HUES48 (cell line): ENCODE measurements around the gene DDX11.
"Not testable (repeated sequence)": the region's sequence is repeated elsewhere in the genome, so short reads cannot be mapped to it uniquely, and the experiment has no call there.

Experiments used
- H3K27ac ChIP-seq: one replicate; pipeline ENCODE4 v1.7.0; 2013; ENCODE audit warnings: low read depth, low read length, inconsistent platforms
- H3K27me3 ChIP-seq: 2 replicates; pipeline ENCODE4 v1.6.1; 2013; ENCODE audit warnings: mild to moderate bottlenecking, low read length; ENCODE audit not compliant: control insufficient read depth, insufficient read depth
- H3K36me3 ChIP-seq: 2 replicates; pipeline ENCODE4 v1.6.1; 2013; ENCODE audit warnings: low read length; ENCODE audit not compliant: control insufficient read depth, insufficient read depth
- H3K4me1 ChIP-seq: 2 replicates; pipeline ENCODE4 v1.6.1; 2013; ENCODE audit warnings: mild to moderate bottlenecking, low read length; ENCODE audit not compliant: control insufficient read depth, insufficient read depth
- H3K4me3 ChIP-seq: 2 replicates; pipeline ENCODE4 v1.5.1; 2013; ENCODE audit warnings: mild to moderate bottlenecking, low read depth, low read length
- H3K9ac ChIP-seq: 2 replicates; pipeline ENCODE4 v1.6.1; 2013; ENCODE audit warnings: mild to moderate bottlenecking, low read depth, low read length, moderate library complexity
- H3K9me3 ChIP-seq: 2 replicates; pipeline ENCODE4 v1.6.1; 2013; ENCODE audit warnings: low read length; ENCODE audit not compliant: control insufficient read depth, insufficient read depth

Gene DDX11

DNA sequence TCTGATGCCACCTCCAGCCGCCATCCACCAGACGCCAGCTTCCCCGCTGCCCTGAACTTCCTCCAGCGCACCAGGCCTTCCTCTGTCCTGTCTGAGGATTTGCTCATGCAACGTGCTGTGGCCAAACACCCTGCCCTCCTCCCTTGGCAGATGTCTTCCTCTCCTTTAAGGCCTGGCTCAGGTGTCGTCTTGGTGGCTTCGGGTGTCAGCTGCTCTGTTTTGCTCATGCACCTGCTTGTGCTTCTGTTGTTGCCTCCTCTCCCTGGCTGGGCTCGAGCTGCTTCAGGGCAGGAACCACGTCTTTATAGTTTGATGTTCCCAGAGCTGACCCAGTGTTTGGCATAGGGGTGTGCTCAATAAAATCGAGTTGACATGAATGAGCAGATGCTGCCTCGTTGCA is 12.4 kb downstream of the DDX11 start:
- H3K4me1 ChIP-seq, H3K9me3 ChIP-seq, H3K4me3 ChIP-seq, H3K27ac ChIP-seq, H3K27me3 ChIP-seq, H3K9ac ChIP-seq: not testable (repeated sequence)
- H3K36me3 ChIP-seq, result peaks cover 73% of the 10 kb centered on the region

DNA sequence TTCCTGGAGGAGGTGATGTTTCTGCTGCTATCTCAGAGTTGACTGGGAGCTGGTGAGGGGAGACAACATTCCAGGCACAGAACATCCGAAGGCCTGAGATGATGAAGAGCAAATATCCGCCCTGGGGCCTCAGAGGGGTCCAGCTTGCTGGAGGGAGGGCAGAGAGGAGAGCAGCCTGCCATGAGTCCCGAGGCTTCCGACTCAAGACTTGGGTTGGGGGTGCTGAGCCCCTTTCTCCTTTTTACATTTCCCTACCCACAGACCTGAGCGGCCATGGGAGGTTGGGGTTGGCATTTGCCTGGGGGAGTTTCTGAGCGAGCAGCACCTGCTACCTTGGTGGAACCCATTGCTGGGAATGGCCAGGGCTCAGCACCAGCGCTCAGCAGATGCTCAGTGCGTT is 13.8 kb downstream of the DDX11 start:
- not testable (repeated sequence) for H3K27me3 ChIP-seq, H3K4me3 ChIP-seq, H3K9ac ChIP-seq, H3K4me1 ChIP-seq, H3K27ac ChIP-seq, H3K9me3 ChIP-seq
- H3K36me3 ChIP-seq, result peaks cover 77% of the 10 kb centered on the region

DNA sequence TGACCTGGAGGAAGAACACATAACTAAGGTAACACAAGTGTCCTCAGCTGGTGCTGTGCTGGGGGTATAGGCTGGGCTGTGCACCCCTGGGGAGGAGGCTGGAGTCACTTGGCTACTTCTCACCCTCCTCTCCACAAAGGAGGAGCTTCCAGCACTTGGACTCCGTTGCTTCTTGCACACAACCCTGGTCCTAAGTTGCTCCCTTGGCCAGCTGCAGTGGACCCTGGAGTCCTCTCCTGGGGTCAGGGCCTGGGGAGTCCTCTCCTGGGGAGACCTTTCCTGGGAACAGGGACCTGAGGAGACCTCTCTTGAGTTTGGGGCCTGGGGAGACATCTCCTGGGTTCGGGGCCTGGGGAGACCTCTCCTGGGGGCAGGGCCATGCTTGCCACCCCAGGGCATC is 14.3 kb downstream of the DDX11 start:
- H3K4me3 ChIP-seq, H3K27ac ChIP-seq, H3K9ac ChIP-seq, H3K9me3 ChIP-seq, H3K27me3 ChIP-seq, H3K4me1 ChIP-seq: not testable (repeated sequence)
- H3K36me3 ChIP-seq, result peaks cover 78% of the 10 kb centered on the region

DNA sequence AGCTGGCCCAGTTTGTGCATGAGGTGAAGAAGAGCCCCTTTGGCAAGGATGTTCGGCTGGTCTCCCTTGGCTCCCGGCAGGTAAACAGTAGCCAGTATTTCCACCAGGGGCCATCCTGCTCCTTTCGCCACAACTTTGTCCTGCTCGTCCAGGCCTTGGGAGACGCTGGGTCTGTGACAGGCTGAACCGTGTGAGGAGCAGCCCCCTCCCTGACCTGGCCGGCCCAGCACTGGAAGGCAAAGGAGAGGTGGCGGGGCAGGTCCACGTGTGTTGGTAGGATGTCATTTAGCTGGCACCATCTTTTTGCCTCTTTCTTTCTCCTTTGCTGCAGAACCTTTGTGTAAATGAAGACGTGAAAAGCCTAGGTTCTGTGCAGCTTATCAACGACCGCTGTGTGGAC is 15.4 kb downstream of the DDX11 start:
- peaks cover 73% of the 10 kb centered on the region for H3K36me3 ChIP-seq
- no peak overlapping the region for H3K9ac ChIP-seq
- no peak overlapping the region for H3K4me3 ChIP-seq
- H3K9me3 ChIP-seq, result no peaks in the 10 kb centered on the region
- no peak overlapping the region for H3K27ac ChIP-seq
- no peaks in the 10 kb centered on the region for H3K27me3 ChIP-seq
- no peaks in the 10 kb centered on the region for H3K4me1 ChIP-seq

DNA sequence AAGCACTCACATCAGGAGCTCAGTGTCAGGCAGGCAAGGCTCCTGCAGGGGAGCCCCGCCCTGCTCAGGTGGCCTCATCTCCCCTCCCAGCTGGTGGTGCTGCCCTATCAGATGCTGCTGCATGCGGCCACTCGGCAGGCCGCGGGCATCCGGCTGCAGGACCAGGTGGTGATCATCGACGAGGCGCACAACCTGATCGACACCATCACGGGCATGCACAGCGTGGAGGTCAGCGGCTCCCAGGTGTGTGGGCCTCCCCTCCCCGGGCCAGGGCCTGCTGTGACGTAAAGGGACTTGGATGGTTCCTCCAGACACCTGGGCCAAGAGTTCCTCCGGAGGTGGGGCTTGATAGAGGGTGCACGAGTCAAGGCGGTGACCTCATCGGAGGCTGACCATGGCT is 18.0 kb downstream of the DDX11 start:
- not testable (repeated sequence) for H3K4me3 ChIP-seq, H3K9ac ChIP-seq, H3K27ac ChIP-seq, H3K4me1 ChIP-seq, H3K9me3 ChIP-seq, H3K27me3 ChIP-seq
- peaks cover 69% of the 10 kb centered on the region for H3K36me3 ChIP-seq

DNA sequence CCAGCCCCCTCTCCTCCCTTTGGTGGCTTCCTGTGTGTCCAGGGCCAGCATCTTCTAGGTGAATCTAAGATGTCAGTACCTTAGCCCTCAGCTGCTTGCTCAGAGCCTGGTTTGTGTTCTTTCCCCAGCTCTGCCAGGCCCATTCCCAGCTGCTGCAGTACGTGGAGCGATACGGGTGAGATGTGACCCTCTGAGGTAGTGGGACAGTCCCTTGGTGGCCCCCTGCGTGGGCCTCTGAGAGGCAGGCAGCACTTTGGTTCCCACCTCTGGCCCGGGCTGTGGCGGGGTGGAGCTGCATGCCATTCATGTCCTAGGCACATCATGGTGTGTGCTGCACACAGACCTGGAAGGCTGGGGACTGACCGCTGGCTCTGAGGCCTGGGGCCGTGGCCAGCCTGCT is 19.1 kb downstream of the DDX11 start:
- H3K9me3 ChIP-seq, H3K27ac ChIP-seq, H3K9ac ChIP-seq, H3K4me3 ChIP-seq, H3K27me3 ChIP-seq, H3K4me1 ChIP-seq: not testable (repeated sequence)
- peaks cover 67% of the 10 kb centered on the region for H3K36me3 ChIP-seq

DNA sequence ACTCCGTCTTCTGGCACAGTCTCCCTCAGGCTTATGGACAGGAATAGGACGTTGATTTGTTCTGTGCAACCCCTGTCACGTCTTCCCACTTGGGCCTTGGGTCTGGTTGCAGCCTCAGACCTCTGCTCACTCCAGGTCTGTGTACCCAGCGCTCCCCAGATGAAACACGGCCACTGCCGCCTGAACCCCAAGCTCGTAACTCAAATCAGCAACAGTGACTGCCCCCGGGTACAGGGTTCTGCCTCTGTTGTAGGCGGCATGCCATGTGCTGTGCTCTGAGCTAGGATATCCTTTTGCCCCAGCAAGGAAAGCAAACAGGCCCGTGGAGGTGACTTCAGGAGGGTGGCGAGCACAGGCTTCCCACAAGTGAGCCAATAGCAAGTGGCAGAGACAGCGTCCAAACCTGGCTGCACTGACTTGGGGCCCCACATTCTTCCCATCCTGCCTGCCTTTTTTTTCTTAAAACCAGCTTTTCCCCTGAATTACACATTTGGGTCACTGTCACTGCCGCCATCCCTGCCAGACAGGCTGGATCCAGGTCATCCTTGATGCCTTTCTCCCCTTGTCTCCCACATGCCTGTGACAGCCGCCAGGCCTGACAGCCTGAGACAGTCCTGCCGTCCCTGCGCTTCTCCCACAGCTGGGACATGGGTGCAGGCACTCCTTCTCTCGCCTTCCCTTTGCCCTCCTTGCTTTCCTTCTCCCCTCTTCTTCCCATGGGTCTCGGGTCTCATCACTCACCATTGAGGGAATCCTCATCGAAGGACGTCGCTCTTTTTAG is 21.6 kb downstream of the DDX11 start:
- H3K9me3 ChIP-seq, H3K9ac ChIP-seq, H3K4me3 ChIP-seq, H3K27me3 ChIP-seq, H3K27ac ChIP-seq, H3K4me1 ChIP-seq: not testable (repeated sequence)
- H3K36me3 ChIP-seq, result peaks cover 51% of the 10 kb centered on the region

DNA sequence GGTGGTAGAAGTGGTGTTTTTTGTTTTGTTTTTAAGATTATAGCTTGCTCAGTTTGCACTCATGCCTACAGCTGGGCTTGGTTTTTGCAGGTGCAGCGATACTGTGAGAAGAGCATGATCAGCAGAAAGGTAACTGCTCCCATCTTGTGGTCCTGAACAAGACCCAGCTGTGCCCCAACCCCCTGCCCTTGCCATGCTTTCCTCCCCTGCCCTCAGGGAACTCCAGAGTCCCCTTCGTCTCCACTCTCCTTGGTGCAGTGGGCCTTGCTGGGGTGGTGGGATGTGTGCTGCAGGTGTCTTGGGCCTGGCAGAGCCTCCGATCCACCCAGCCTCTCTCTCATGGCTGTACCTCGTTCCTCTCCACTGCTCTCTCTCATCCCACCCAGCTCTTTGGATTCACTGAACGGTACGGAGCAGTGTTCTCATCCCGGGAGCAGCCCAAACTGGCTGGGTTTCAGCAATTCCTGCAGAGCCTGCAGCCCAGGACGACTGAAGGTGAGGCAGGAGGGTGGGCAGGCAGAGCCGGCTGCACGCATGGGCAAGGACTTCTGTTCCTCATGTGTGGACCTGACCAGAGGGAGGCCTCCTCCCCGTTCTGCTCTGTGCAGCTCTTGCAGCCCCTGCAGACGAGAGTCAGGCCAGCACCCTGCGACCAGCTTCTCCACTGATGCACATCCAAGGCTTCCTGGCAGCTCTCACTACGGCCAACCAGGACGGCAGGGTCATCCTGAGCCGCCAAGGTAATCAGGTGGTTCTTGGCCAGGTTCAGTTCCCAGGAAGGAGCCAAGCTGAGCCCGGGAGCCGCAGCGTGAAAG is 22.8 kb downstream of the DDX11 start:
- not testable (repeated sequence) for H3K4me3 ChIP-seq, H3K9me3 ChIP-seq, H3K27ac ChIP-seq, H3K4me1 ChIP-seq, H3K27me3 ChIP-seq, H3K9ac ChIP-seq
- peaks cover 53% of the 10 kb centered on the region for H3K36me3 ChIP-seq

DNA sequence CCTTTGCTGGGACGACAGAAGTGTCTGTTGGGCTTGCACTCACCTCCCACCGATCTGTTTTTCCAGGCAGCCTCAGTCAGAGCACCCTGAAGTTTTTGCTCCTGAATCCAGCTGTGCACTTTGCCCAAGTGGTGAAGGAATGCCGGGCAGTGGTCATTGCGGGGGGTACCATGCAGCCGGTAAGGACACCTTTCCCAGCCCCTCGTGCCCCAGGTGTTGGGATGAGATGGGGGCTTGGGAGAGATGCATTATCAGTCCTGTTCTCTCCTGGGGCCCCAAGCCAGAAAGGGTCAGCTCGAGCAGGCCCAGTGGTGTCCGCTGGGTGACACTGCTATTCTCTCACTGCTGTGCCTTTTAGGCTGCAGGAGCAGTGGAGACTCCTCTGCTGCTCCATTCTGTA is 24.2 kb downstream of the DDX11 start:
- peaks cover 49% of the 10 kb centered on the region for H3K36me3 ChIP-seq
- H3K4me3 ChIP-seq, result not testable (repeated sequence)

DNA sequence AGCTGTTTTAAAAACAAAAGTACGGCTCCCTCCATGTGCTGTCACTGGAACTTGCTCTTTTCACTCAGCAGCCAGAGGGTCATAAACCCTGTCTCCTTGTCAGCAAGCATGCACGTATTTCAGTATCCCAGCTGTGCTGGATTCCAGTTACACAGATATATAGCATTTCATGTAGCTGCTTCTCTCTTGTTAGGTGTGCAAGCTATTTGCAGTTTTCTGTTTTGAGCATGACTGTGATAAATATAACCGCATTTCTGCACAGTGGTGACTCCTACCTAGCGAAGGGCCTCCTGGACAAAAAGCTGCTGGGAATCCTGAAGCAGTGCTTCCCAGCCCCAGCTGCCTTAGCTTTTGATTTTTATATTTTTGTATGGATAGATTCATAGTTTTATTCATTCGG is 24.7 kb downstream of the DDX11 start:
- not testable (repeated sequence) for H3K9me3 ChIP-seq, H3K27me3 ChIP-seq, H3K4me3 ChIP-seq, H3K27ac ChIP-seq, H3K4me1 ChIP-seq, H3K9ac ChIP-seq
- H3K36me3 ChIP-seq, result peaks cover 51% of the 10 kb centered on the region

More for the DNA sequence above, 24.2 kb downstream of the DDX11 start:
- not testable (repeated sequence) for H3K9me3 ChIP-seq, H3K27me3 ChIP-seq, H3K27ac ChIP-seq, H3K4me1 ChIP-seq, H3K9ac ChIP-seq

DNA sequence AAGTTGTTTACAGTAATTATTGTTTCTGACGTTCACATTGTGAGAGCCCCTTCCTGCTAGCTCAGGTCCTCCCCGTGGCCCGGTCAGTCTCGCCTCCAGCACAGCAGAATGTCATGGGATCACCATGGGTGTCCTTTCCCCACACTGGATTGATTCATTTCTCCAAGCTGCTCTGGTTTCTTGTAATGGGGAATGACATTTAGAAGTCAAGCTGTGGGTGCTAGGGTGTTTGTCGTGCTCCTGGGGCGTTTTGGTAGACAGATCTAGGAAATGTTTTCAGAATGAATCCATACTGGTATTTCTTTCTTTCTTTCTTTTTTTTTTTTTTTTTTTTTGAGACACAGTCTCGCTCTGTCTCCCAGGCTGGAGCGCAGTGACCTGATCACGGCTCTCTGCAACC is 25.1 kb downstream of the DDX11 start:
- H3K27me3 ChIP-seq, H3K4me3 ChIP-seq, H3K9ac ChIP-seq, H3K9me3 ChIP-seq, H3K4me1 ChIP-seq, H3K27ac ChIP-seq: not testable (repeated sequence)
- H3K36me3 ChIP-seq, result peaks cover 53% of the 10 kb centered on the region
